ENCODE measurements around the gene ZBTB44.
"Not testable (repeated sequence)": the region's sequence is repeated elsewhere in the genome, so short reads cannot be mapped to it uniquely, and the experiment has no call there.

The ZBTB44 gene

GRCh38 chr11:130194241-130195023 is 120.3 kb downstream of the ZBTB44 start:
- DNase-seq = no peak

GRCh38 chr11:130193551-130193950 is 121.2 kb downstream of the ZBTB44 start:
- DNase-seq = not testable (repeated sequence)

- DNase-seq = no peak
These were observed 121.9 kb downstream of the ZBTB44 start for GRCh38 chr11:130192845-130193267.

- no peak for DNase-seq
These were observed 122.8 kb downstream of the ZBTB44 start for GRCh38 chr11:130191896-130192295.

- DNase-seq = no peak
These were observed 124.3 kb downstream of the ZBTB44 start for GRCh38 chr11:130190371-130190881.

GRCh38 chr11:130189492-130190210 is 125.1 kb downstream of the ZBTB44 start:
- DNase-seq = no peak

GRCh38 chr11:130188585-130189347 is 126.0 kb downstream of the ZBTB44 start:
- no peak for DNase-seq

- DNase-seq = no peak
These were observed 126.7 kb downstream of the ZBTB44 start for GRCh38 chr11:130188047-130188446.

- DNase-seq = no peak
These were observed 127.6 kb downstream of the ZBTB44 start for GRCh38 chr11:130187096-130187495.

- DNase-seq = no peak
These were observed 130.7 kb downstream of the ZBTB44 start for GRCh38 chr11:130183878-130184610.

GRCh38 chr11:130181295-130182272 is 133.1 kb downstream of the ZBTB44 start:
- no peak for DNase-seq

- DNase-seq = no peak
These were observed 133.8 kb downstream of the ZBTB44 start for GRCh38 chr11:130180896-130181294.

- no peak for DNase-seq
These were observed 134.2 kb downstream of the ZBTB44 start for GRCh38 chr11:130180491-130180890.

- DNase-seq = no peak
These were observed 135.1 kb downstream of the ZBTB44 start for GRCh38 chr11:130179396-130180306.

GRCh38 chr11:130178441-130179339 is 136.0 kb downstream of the ZBTB44 start:
- no peak for DNase-seq

GRCh38 chr11:130177782-130178181 is 136.9 kb downstream of the ZBTB44 start:
- no peak for DNase-seq
